Measurements from ENCODE around the gene GALNT18. TPM values are rescaled to one million over a fixed set of nuclear protein-coding genes. Genes with fewer than 3 reads are reported as not detected.

The GALNT18 gene
- polyA plus RNA-seq, 1 donor from 2014 or later, result 7.6 TPM

- H3K79me2 ChIP-seq (replicated peaks; ENCODE audit: insufficient read depth, low read length), result no peaks in the 10 kb centered on the region
- H3K4me3 ChIP-seq (ENCODE audit: low read length), result no peak overlapping the region
- no peaks in the 10 kb centered on the region for H3K36me3 ChIP-seq (ENCODE audit: insufficient read depth, low read length)
- no peaks in the 10 kb centered on the region for H3K9me2 ChIP-seq (ENCODE audit: insufficient read depth, low read length)
- no peaks in the 10 kb centered on the region for H3K27me3 ChIP-seq (ENCODE audit: insufficient read depth, low read depth, low read length)
- no peaks in the 10 kb centered on the region for H4K20me1 ChIP-seq (ENCODE audit: insufficient read depth)
- H3F3A ChIP-seq (ENCODE audit: insufficient read depth, low read length, poor library complexity, severe bottlenecking), result no peaks in the 10 kb centered on the region
- no peak overlapping the region for H2AFZ ChIP-seq (ENCODE audit: low read depth, low read length)
- H3K9ac ChIP-seq (ENCODE audit: low read length), result no peak overlapping the region
- H3K4me2 ChIP-seq (ENCODE audit: low read length), result no peak overlapping the region
- H3K27ac ChIP-seq (ENCODE audit: low read length), result no peak overlapping the region
- no peaks in the 10 kb centered on the region for H3K9me3 ChIP-seq (ENCODE audit: low read length)
- no peak for TF ChIP-seq CTCF (IDR thresholded peaks at IDR 0.05; ENCODE audit: poor library complexity, severe bottlenecking)
- TF ChIP-seq TAF1 (IDR thresholded peaks at IDR 0.05; ENCODE audit: low read depth), result no peak
- no peak for TF ChIP-seq EP300 (conservative IDR thresholded peaks at IDR 0.05; ENCODE audit: poor library complexity, severe bottlenecking)
- no peak for TF ChIP-seq POLR2AphosphoS5 (IDR thresholded peaks at IDR 0.05)
- TF ChIP-seq EZH2 (IDR thresholded peaks at IDR 0.05; ENCODE audit: borderline replicate concordance, insufficient read depth, low read length, poor library complexity, severe bottlenecking), result no peak
- TF ChIP-seq MXI1 (conservative IDR thresholded peaks at IDR 0.05; ENCODE audit: poor library complexity, severe bottlenecking), result no peak
- TF ChIP-seq REST (IDR thresholded peaks at IDR 0.05; ENCODE audit: borderline replicate concordance), result no peak
- no peak for TF ChIP-seq RAD21 (conservative IDR thresholded peaks at IDR 0.05)
- TF ChIP-seq SMC3 (conservative IDR thresholded peaks at IDR 0.05; ENCODE audit: poor library complexity), result no peak
Observed at GRCh38 chr11:11421509-11421908, 200.3 kb downstream of the GALNT18 start.

GRCh38 chr11:11420899-11421285 lies 200.9 kb downstream of the GALNT18 start:
- no peak overlapping the region for H3K27ac ChIP-seq (ENCODE audit: low read length)
- H3K27me3 ChIP-seq (ENCODE audit: insufficient read depth, low read depth, low read length), result no peaks in the 10 kb centered on the region

More at GRCh38 chr11:11420899-11421285, 200.9 kb downstream of the GALNT18 start:
- no peak overlapping the region for H3K4me3 ChIP-seq (ENCODE audit: low read length)
- H3K36me3 ChIP-seq (ENCODE audit: insufficient read depth, low read length), result no peaks in the 10 kb centered on the region
- TF ChIP-seq REST (IDR thresholded peaks at IDR 0.05; ENCODE audit: borderline replicate concordance) (no peak), RAD21 (conservative IDR thresholded peaks at IDR 0.05) (no peak), CTCF (IDR thresholded peaks at IDR 0.05; ENCODE audit: poor library complexity, severe bottlenecking) (no peak), EZH2 (IDR thresholded peaks at IDR 0.05; ENCODE audit: borderline replicate concordance, insufficient read depth, low read length, poor library complexity, severe bottlenecking) (no peak), MXI1 (conservative IDR thresholded peaks at IDR 0.05; ENCODE audit: poor library complexity, severe bottlenecking) (no peak), POLR2AphosphoS5 (IDR thresholded peaks at IDR 0.05) (no peak)
- no peak overlapping the region for H2AFZ ChIP-seq (ENCODE audit: low read depth, low read length)
- no peaks in the 10 kb centered on the region for H3F3A ChIP-seq (ENCODE audit: insufficient read depth, low read length, poor library complexity, severe bottlenecking)
- H3K79me2 ChIP-seq (replicated peaks; ENCODE audit: insufficient read depth, low read length), result no peaks in the 10 kb centered on the region
- H3K9me3 ChIP-seq (ENCODE audit: low read length), result no peaks in the 10 kb centered on the region
- no peak overlapping the region for H3K4me2 ChIP-seq (ENCODE audit: low read length)
- H3K9ac ChIP-seq (ENCODE audit: low read length), result no peak overlapping the region
- no peaks in the 10 kb centered on the region for H4K20me1 ChIP-seq (ENCODE audit: insufficient read depth)
- H3K9me2 ChIP-seq (ENCODE audit: insufficient read depth, low read length), result no peaks in the 10 kb centered on the region

All from neural cell (in vitro differentiated cells).